SH-SY5Y (cell line): Measurements from ENCODE around the gene PAX3.

Experiments used
- GATA2 ChIP-seq: IDR thresholded peaks from 2 replicates; pipeline ENCODE4 v1.6.1; 2011; ENCODE audit warnings: mild to moderate bottlenecking, low read depth, low read length
- GATA3 ChIP-seq: IDR thresholded peaks from 2 replicates; pipeline ENCODE4 v1.6.1; 2011; ENCODE audit warnings: low read depth, mild to moderate bottlenecking, low read length, moderate library complexity

DNA sequence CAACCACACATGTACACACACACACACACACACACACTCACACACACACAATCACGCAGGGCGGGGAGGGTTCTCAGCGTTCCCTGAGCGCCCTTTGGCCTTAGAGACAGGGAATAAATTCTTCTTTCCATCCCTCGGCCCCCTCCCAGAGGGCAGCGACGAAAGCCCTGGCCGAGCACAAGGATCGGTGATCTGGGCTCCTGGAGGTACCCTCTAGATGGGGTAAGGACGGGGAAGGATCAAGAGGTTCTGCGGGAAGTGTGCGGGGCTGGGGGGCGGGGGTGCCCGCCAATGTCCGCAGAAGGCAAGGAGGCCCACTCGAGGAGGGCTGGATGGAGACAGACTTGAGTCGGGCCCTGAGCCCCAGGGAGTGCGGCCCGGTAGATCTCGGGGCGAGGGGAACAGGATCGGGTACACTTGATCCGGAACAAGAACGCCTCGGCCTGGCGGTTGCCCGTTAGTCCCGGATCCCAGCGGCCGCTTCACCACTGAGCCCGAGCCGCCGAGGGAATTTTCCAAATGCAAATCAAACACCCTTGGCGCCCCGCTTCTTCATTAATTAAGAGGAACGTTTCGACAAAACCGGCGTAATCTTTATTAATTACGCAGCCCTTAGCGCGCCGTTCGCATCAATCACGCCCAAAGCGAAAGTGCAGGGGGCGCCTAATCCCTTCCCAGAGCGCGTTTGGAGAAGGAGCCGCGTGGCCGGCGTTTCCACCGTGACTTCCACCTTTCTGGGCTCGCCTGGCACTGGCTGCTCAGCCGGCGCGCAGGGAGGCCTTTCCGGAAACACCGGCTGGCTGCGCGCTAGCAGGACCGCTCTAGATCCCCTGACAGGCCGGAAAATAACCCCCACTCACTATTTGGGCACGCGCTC lies 7.0 kb upstream of the PAX3 start:
- TF ChIP-seq GATA2 (no peak), GATA3 (no peak)
